Right atrium auricular region (tissue), 2 donors: ENCODE data around the gene TMEM37. TPM values are rescaled to one million over a fixed set of nuclear protein-coding genes. Genes with fewer than 3 reads are reported as not detected.

Experiments used
- DNase-seq: peaks from one replicate; pipeline ENCODE4 v3.0.0-alpha.2; 2019; ENCODE audit warnings: low spot score
- H3K27ac ChIP-seq, 2 donors: fragments of 200-600 bp; sonication (generic); 1 replicate in 1 of 2; 2 replicates in 1 of 2; pipeline ENCODE4 v1.5.1; 2016 to 2019
- H3K27me3 ChIP-seq, 2 donors: fragments of 200-600 bp; sonication (generic); one replicate each; pipeline versions ENCODE4 v1.5.1 to v1.6.0; 2017 to 2019
- H3K36me3 ChIP-seq: fragments of 200-600 bp; sonication (generic); one replicate; pipeline ENCODE4 v1.5.1; 2016
- H3K4me1 ChIP-seq, 2 donors: fragments of 200-600 bp; sonication (generic); one replicate each; pipeline versions ENCODE4 v1.5.1 to v1.6.0; 2017 to 2019
- H3K4me3 ChIP-seq, 2 donors: fragments of 200-600 bp; sonication (generic); 1 replicate in 1 of 2; 2 replicates in 1 of 2; pipeline ENCODE4 v1.5.1; 2017 to 2019; ENCODE audit warnings: mild to moderate bottlenecking in 1 of 2, moderate library complexity in 1 of 2
- H3K9me3 ChIP-seq, 2 donors: fragments of 200-600 bp; sonication (generic); one replicate each; pipeline ENCODE4 v1.5.1; 2019
- total RNA-seq, 2 donors: library from RNA; depleted of rRNA; stranded (reverse); fragments of >200 nt; gene quantifications; one replicate each; pipeline ENCODE4 v1.1.0, GENCODE V29; 2016
- TF ChIP-seq, protein P1 (sequence below), 2 donors: fragments of 200-600 bp; sonication (generic); IDR thresholded peaks; one replicate each; pipeline ENCODE4 v1.5.1; 2019; ENCODE audit warnings: antibody characterized with exemption in 2 of 2

TMEM37 gene, protein sequence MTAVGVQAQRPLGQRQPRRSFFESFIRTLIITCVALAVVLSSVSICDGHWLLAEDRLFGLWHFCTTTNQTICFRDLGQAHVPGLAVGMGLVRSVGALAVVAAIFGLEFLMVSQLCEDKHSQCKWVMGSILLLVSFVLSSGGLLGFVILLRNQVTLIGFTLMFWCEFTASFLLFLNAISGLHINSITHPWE
- total RNA-seq = 1 to 10 TPM; 3.3 to 5.4 TPM

DNA sequence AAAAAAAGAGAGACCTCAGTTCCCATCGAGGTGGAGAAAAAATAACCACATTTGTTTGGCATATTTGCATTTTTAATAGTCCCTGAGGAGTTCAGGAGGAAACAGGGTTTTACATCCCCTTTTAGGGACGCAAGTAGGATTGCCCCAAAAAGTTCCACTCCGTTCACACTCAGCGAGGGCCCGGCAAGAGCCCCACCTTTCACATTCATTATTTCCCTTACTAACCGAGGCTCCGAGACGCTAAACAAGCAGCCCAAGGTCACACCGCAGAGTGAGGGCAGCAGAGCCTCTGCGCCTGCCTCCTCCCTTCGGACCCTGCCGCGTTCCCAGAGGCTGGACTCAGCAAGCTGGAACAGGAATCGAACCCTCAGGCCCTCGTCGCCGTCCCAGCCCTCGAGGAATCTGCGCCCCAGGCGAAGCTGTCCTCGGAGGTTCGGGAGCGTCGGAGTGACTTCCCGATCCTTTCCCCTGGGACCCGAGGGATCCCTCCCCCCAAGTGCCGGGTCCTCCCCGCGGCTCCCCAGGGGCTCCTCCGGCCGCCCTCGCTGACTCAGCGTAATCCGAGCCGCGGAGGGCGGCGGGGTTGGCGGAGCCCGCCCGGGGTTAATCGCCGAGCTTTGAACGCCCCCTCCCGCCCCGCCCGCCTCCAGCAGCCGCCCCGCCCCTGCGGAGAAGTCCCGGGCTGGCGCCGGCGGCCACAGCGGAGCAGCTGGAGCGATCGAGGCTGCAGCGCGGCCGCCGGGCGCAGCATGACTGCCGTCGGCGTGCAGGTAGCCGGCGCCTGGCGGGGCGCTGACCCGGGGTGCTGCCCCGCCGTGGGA is at the start of gene TMEM37:
Gene TMEM37 (plus strand): TSS at position 700 of the 821 bp plus-strand sequence. CDS start 50 bp downstream, at position 750.
- Histone ChIP-seq H3K27me3 (no peaks in the 10 kb centered on the region), H3K4me1 (peaks cover 0 to 26% of the 10 kb centered on the region in 2 donors), H3K27ac (peak within 1 kb of the TSS; percentile 49 to 58), H3K36me3 (no peaks in the 10 kb centered on the region), H3K9me3 (no peaks in the 10 kb centered on the region), H3K4me3 (peak within 1 kb of the TSS; percentile 45 to 57)
- TF ChIP-seq, protein P1, sequence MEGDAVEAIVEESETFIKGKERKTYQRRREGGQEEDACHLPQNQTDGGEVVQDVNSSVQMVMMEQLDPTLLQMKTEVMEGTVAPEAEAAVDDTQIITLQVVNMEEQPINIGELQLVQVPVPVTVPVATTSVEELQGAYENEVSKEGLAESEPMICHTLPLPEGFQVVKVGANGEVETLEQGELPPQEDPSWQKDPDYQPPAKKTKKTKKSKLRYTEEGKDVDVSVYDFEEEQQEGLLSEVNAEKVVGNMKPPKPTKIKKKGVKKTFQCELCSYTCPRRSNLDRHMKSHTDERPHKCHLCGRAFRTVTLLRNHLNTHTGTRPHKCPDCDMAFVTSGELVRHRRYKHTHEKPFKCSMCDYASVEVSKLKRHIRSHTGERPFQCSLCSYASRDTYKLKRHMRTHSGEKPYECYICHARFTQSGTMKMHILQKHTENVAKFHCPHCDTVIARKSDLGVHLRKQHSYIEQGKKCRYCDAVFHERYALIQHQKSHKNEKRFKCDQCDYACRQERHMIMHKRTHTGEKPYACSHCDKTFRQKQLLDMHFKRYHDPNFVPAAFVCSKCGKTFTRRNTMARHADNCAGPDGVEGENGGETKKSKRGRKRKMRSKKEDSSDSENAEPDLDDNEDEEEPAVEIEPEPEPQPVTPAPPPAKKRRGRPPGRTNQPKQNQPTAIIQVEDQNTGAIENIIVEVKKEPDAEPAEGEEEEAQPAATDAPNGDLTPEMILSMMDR (IDR thresholded peaks at IDR 0.05) = no peak
- no peak for DNase-seq

DNA sequence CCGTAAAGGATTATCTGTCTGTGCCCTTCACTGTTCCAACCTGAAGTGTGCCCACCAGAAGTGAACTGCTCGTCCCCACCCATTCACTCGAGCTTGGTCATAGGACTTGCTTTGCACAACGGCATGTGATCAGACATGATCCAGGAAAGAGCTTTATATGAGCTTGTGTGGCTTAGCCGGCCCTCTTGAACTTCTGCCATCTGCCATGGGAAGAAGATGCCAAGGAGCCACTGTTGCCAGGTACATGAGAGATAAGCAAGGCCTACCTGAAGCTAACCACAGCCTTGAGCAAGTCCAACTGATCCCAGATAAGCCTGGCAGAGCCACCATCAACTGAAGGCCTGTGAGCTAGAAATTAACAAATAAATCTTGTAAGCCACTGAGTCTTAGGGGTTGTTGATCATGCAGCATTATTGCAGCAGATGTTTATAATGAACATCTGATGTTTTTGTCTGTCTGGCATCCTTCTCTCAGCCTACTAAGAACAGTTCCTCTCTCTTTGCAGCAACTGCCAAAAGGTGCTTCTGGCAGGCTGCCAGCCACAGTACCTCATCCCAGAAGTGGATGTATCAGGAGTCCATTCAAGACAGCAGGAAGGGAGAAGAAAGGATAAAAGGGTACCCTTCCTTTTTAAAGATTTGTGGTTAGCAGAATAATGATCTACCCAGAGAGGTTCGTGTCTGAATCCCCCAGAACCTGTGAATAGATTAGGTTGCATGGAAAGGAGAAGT is 48.1 kb upstream of the TMEM37 start:
- Histone ChIP-seq H3K27ac (no peak overlapping the region), H3K4me3 (no peak overlapping the region), H3K9me3 (no peaks in the 10 kb centered on the region), H3K36me3 (no peaks in the 10 kb centered on the region), H3K4me1 (peaks cover 0 to 13% of the 10 kb centered on the region in 2 donors), H3K27me3 (no peaks in the 10 kb centered on the region)
- TF ChIP-seq, protein P1 (IDR thresholded peaks at IDR 0.05) = no peak
- DNase-seq = no peak

DNA sequence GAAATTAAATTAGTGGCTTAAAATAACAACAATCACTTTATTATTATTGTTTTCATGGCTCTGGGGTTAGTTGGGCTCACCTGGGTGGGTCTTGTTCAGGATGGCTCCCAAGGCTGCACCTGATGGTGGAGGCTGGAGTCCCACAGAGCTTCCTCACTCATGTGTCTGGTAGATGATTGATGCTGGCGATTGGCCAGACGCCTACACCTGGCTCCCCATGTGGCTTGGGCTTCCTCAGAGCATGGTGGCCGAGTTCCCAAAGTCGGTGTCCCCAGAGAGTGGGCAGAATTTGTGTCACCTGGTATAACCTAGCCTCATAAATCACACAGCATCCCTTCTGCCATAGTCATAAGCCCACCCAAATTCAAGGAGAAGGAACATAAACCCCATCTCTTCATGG is 46.7 kb upstream of the TMEM37 start:
- Histone ChIP-seq H3K36me3 (no peaks in the 10 kb centered on the region), H3K4me1 (peaks cover 0 to 24% of the 10 kb centered on the region in 2 donors), H3K27ac (no peak overlapping the region), H3K9me3 (no peaks in the 10 kb centered on the region), H3K4me3 (no peak overlapping the region), H3K27me3 (no peaks in the 10 kb centered on the region)
- TF ChIP-seq, protein P1 (IDR thresholded peaks at IDR 0.05) = no peak
- no peak for DNase-seq

DNA sequence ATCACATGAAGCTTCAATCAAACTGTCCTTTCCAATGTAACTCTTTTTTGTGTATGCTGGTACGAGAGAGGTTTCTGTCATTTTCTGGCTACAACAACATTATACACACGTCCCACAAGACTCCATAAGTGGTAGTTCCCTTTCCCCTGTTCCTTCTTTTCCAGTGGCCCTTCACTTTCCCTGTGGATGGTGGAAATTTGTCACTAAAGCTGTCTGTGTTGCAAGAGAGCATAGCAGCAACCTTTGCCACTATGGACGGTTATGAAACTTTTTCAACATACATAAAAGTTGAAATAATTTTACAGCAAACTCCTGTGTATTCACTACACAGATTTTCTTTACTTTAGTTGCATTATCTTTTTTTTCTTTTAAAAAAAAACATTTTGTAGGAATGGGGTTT is 46.2 kb upstream of the TMEM37 start:
- Histone ChIP-seq H3K27me3 (no peaks in the 10 kb centered on the region), H3K36me3 (no peaks in the 10 kb centered on the region), H3K9me3 (no peaks in the 10 kb centered on the region), H3K27ac (no peak overlapping the region), H3K4me3 (no peak overlapping the region), H3K4me1 (peaks cover 0 to 27% of the 10 kb centered on the region in 2 donors)
- TF ChIP-seq, protein P1 (IDR thresholded peaks at IDR 0.05) = no peak
- no peak for DNase-seq

DNA sequence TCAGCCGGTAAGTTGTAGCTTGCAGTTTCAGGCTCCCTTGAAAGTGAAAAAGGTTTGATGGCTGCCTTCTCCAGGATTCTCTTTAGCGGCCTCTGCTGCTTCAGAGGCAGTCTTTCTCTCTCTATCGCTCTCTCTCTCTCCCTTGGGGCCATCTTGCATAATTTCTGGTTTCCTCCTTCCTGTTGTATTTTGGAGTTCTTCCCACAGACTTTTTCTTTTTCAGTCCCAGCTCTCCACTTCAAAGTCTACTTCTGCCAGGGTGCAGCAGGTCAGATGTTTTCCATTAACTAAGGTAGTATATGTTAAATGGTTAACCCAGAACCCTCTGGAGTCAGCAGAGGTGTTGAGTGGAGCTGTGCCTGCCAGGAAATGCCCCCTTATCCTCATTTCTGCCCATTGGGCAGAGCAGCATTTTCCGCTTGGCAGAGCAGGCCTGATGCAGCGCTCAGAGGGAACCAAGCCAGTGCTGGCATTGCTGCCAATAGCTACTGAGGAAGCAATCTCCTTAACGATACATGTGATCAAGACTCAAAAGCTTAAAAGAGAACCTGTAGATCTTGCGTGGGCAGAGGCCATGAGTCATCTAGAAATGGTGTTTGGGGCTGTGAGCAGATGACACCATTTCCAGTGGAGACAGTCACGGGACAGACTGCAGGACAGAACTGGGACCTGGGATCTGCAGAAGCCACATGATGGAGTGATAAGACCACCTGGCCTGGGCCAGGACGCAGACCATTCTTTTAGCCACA is 44.1 kb upstream of the TMEM37 start:
- Histone ChIP-seq H3K4me3 (no peak overlapping the region), H3K4me1 (peaks cover 0 to 27% of the 10 kb centered on the region in 2 donors), H3K9me3 (no peaks in the 10 kb centered on the region), H3K27ac (peak overlapping the region; percentile 60 to 83), H3K27me3 (no peaks in the 10 kb centered on the region), H3K36me3 (no peaks in the 10 kb centered on the region)
- TF ChIP-seq, protein P1 (IDR thresholded peaks at IDR 0.05) = peak in 1 of 2 donors; percentile 41
- DNase-seq = peak; percentile 81
